BJ (cell line): ENCODE data around the gene FBXW5. TPM values are rescaled to one million over a fixed set of nuclear protein-coding genes. Genes with fewer than 3 reads are reported as not detected.

Source experiments
- CTCF ChIA-PET: fragments of 350-600 bp; formaldehyde crosslinking; extraction: SDS; loops from one replicate; lab custom pipeline; 2021; ENCODE audit warnings: antibody characterized with exemption, inconsistent platforms; lab: Yijun Ruan, JAX
- POLR2A ChIA-PET: fragments of 300-600 bp; sonication (Branson Sonifier 250); formaldehyde crosslinking; extraction: SDS; loops from one replicate; lab custom pipeline; 2021; ENCODE audit warnings: antibody characterized with exemption; lab: Charles Lee
- DNase-seq: peaks from one replicate; pipeline ENCODE4 v3.0.0-alpha.2; 2011; ENCODE audit warnings: low read depth
- H3K27me3 ChIP-seq: 2 replicates; pipeline ENCODE4 v1.6.0; 2011; ENCODE audit warnings: low read length; ENCODE audit not compliant: control insufficient read depth, insufficient read depth
- H3K36me3 ChIP-seq: 2 replicates; pipeline ENCODE4 v1.5.1; 2011; ENCODE audit warnings: low read length; ENCODE audit not compliant: control insufficient read depth, insufficient read depth
- H3K4me3 ChIP-seq: 2 replicates; pipeline ENCODE4 v1.5.1; 2011; ENCODE audit warnings: low read depth, mild to moderate bottlenecking, control low read depth, low read length
- CTCF ChIP-seq: IDR thresholded peaks from 2 replicates; pipeline ENCODE4 v1.5.1; 2011; ENCODE audit warnings: low read depth, mild to moderate bottlenecking, control low read depth, inconsistent platforms, low read length, moderate library complexity; ENCODE audit not compliant: insufficient read depth
- polyA plus RNA-seq: library from polyadenylated mRNA; depleted of rRNA; stranded (reverse); fragments of >200 nt; gene quantifications from 2 replicates; pipeline ENCODE4 v1.2.3, GENCODE V29; 2011

The FBXW5 gene
- polyA plus RNA-seq, 1 experiment = 71.9 TPM

GRCh38 chr9:136964171-136964689 lies 19.7 kb upstream of the FBXW5 start:
- no peaks in the 10 kb centered on the region for H3K36me3 ChIP-seq
- no peak for TF ChIP-seq CTCF
- DNase-seq = no peak
- H3K27me3 ChIP-seq = no peaks in the 10 kb centered on the region; the same call in 1 of the 2 replicates
- CTCF ChIA-PET = interaction anchor here (1.3 kb wide), 1 partner anchor 16 kb away, joined by 4 read pairs; no protein-coding TSS in a partner anchor
- POLR2A ChIA-PET = no interaction called here
- H3K4me3 ChIP-seq = no peak overlapping the region

GRCh38 chr9:136963751-136964150 lies 19.2 kb upstream of the FBXW5 start:
- no peak for TF ChIP-seq CTCF
- no peak for DNase-seq
- POLR2A ChIA-PET = no interaction called here
- CTCF ChIA-PET = interaction anchor here (1.3 kb wide), 1 partner anchor 16 kb away, joined by 4 read pairs; no protein-coding TSS in a partner anchor
- H3K36me3 ChIP-seq = no peaks in the 10 kb centered on the region
- H3K4me3 ChIP-seq = no peak overlapping the region
- H3K27me3 ChIP-seq = no peaks in the 10 kb centered on the region; the same call in 1 of the 2 replicates

- TF ChIP-seq CTCF = no peak
- no peak for DNase-seq
- Histone ChIP-seq H3K27me3 (no peaks in the 10 kb centered on the region; the same call in 1 of the 2 replicates), H3K36me3 (no peaks in the 10 kb centered on the region), H3K4me3 (no peak overlapping the region)
- ChIA-PET CTCF (no interaction called here), POLR2A (no interaction called here)
Observed at GRCh38 chr9:136963341-136963740, 18.8 kb upstream of the FBXW5 start.

- no peak for TF ChIP-seq CTCF
- no peaks in the 10 kb centered on the region; the same call in 1 of the 2 replicates for H3K27me3 ChIP-seq
- H3K36me3 ChIP-seq = no peaks in the 10 kb centered on the region
- no peak overlapping the region for H3K4me3 ChIP-seq
- ChIA-PET POLR2A (interaction anchor here (0.6 kb wide), 1 partner anchor 121 kb away, joined by 3 read pairs; the partner anchor contains the start of gene AJM1), CTCF (no interaction called here)
- no peak for DNase-seq
Observed at GRCh38 chr9:136962701-136963248, 18.2 kb upstream of the FBXW5 start.

- DNase-seq = no peak
- Histone ChIP-seq H3K27me3 (no peaks in the 10 kb centered on the region; the same call in 1 of the 2 replicates), H3K36me3 (no peaks in the 10 kb centered on the region), H3K4me3 (no peak overlapping the region)
- CTCF ChIA-PET = no interaction called here
- TF ChIP-seq CTCF = no peak
- POLR2A ChIA-PET = interaction anchor here (0.6 kb wide), 1 partner anchor 120 kb away, joined by 3 read pairs; the partner anchor contains the start of gene AJM1
Observed at GRCh38 chr9:136962163-136962562, 17.6 kb upstream of the FBXW5 start.
